SU-DHL-6 (cell line): ENCODE data around the gene TGFB2.

ENCODE experiments used
- H2AFZ ChIP-seq: fragments of 200-600 bp; sonication (generic); 2 replicates; pipeline ENCODE4 v1.6.1; 2014; ENCODE audit warnings: low read depth, mild to moderate bottlenecking, moderate library complexity, mixed read lengths, antibody characterized with exemption, low read length; ENCODE audit not compliant: severe bottlenecking
- H3F3A ChIP-seq: fragments of 200-600 bp; shearing (Covaris generic); 2 replicates; pipeline ENCODE4 v1.6.0; 2016; ENCODE audit warnings: antibody characterized with exemption, mild to moderate bottlenecking; ENCODE audit not compliant: insufficient read depth
- H3K27ac ChIP-seq: fragments of 200-600 bp; sonication (generic); 2 replicates; pipeline ENCODE4 v1.5.1; 2016; ENCODE audit warnings: low read depth, mild to moderate bottlenecking, low read length, moderate library complexity, mixed read lengths
- H3K27me3 ChIP-seq: fragments of 200-600 bp; sonication (generic), shearing (Covaris generic); 2 replicates; pipeline ENCODE4 v1.6.0; 2014; ENCODE audit warnings: mild to moderate bottlenecking, low read length
- H3K36me3 ChIP-seq: fragments of 200-600 bp; sonication (generic); 2 replicates; pipeline ENCODE4 v1.6.1; 2014; ENCODE audit warnings: mild to moderate bottlenecking, low read length, mixed read lengths
- H3K4me2 ChIP-seq: fragments of 300-600, 200-600 bp; shearing (Covaris generic), sonication (generic); 2 replicates; pipeline ENCODE4 v1.6.0; 2014; ENCODE audit warnings: low read length, low read depth, mild to moderate bottlenecking; ENCODE audit not compliant: poor library complexity, severe bottlenecking
- H3K4me3 ChIP-seq: fragments of 200-600 bp; sonication (generic); 2 replicates; pipeline ENCODE4 v1.5.1; 2014; ENCODE audit warnings: antibody characterized with exemption, low read length, mild to moderate bottlenecking, mixed read lengths; ENCODE audit not compliant: insufficient read depth, poor library complexity, severe bottlenecking
- H3K79me2 ChIP-seq: fragments of 200-600 bp; sonication (generic); 2 replicates; pipeline ENCODE4 v1.6.1; 2014; ENCODE audit warnings: mild to moderate bottlenecking, low read length, moderate library complexity; ENCODE audit not compliant: insufficient read depth
- H3K9ac ChIP-seq: fragments of 200-600 bp; sonication (generic); 2 replicates; pipeline ENCODE4 v1.7.0; 2014; ENCODE audit warnings: mild to moderate bottlenecking, low read length
- H3K9me2 ChIP-seq: fragments of 200-600 bp; sonication (generic); replicated peaks from 2 replicates; pipeline ENCODE4 v1.6.1; 2014; ENCODE audit warnings: low read length; ENCODE audit not compliant: insufficient read depth
- H3K9me3 ChIP-seq: fragments of 200-600 bp; sonication (generic); 2 replicates; pipeline ENCODE4 v1.6.1; 2014; ENCODE audit warnings: low read length, mixed read lengths; ENCODE audit not compliant: insufficient read depth
- H4K20me1 ChIP-seq: fragments of 200-600 bp; sonication (generic); 2 replicates; pipeline ENCODE4 v1.6.1; 2014; ENCODE audit warnings: low read depth, mild to moderate bottlenecking, antibody characterized with exemption, low read length, moderate library complexity, mixed read lengths
- EZH2phosphoT487 ChIP-seq: fragments of 200-600 bp; sonication (generic), shearing (Covaris generic); conservative IDR thresholded peaks from 2 replicates; pipeline ENCODE4 v1.6.1; 2018; ENCODE audit warnings: mild to moderate bottlenecking, antibody characterized with exemption, low read length, moderate library complexity, mixed read lengths
- TF ChIP-seq, protein P1 (sequence below): fragments of 200-600 bp; sonication (generic); IDR thresholded peaks from one replicate; pipeline ENCODE4 v1.5.1; 2017; ENCODE audit warnings: antibody characterized with exemption, mild to moderate bottlenecking, low read length, moderate library complexity; ENCODE audit not compliant: insufficient read depth, poor library complexity, severe bottlenecking

TGFB2 gene

DNA sequence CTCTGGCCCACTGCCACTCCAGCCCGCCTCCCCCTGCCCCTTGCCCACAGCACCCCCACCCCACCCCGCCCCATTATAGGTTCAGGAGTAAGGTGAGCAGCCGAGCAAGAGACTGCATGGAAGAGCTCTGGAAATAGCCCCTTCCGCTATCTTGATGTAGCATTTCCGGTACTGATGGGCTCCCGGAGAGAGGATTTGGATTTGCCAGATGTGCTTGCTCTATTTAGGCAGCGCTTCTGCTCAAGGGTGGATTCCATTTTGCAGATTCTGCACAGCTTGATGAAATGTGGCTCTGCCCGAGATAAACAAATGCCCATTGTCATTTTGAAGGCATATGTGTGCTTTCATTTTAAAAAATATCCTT, 6.9 kb downstream of the TGFB2 start:
- TF ChIP-seq, protein P1, sequence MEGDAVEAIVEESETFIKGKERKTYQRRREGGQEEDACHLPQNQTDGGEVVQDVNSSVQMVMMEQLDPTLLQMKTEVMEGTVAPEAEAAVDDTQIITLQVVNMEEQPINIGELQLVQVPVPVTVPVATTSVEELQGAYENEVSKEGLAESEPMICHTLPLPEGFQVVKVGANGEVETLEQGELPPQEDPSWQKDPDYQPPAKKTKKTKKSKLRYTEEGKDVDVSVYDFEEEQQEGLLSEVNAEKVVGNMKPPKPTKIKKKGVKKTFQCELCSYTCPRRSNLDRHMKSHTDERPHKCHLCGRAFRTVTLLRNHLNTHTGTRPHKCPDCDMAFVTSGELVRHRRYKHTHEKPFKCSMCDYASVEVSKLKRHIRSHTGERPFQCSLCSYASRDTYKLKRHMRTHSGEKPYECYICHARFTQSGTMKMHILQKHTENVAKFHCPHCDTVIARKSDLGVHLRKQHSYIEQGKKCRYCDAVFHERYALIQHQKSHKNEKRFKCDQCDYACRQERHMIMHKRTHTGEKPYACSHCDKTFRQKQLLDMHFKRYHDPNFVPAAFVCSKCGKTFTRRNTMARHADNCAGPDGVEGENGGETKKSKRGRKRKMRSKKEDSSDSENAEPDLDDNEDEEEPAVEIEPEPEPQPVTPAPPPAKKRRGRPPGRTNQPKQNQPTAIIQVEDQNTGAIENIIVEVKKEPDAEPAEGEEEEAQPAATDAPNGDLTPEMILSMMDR: no peak
- no peak for TF ChIP-seq EZH2phosphoT487
- no peak overlapping the region for H3K4me2 ChIP-seq
- H3K27me3 ChIP-seq: no peaks in the 10 kb centered on the region
- H3K36me3 ChIP-seq: no peaks in the 10 kb centered on the region
- H4K20me1 ChIP-seq: no peaks in the 10 kb centered on the region
- H3K9ac ChIP-seq: no peak overlapping the region
- no peaks in the 10 kb centered on the region for H3K79me2 ChIP-seq
- H3K9me2 ChIP-seq: no peaks in the 10 kb centered on the region
- H3K27ac ChIP-seq: no peak overlapping the region
- H3K4me3 ChIP-seq: no peak overlapping the region
- no peak overlapping the region for H2AFZ ChIP-seq
- H3K9me3 ChIP-seq: no peaks in the 10 kb centered on the region
- H3F3A ChIP-seq: no peaks in the 10 kb centered on the region

DNA sequence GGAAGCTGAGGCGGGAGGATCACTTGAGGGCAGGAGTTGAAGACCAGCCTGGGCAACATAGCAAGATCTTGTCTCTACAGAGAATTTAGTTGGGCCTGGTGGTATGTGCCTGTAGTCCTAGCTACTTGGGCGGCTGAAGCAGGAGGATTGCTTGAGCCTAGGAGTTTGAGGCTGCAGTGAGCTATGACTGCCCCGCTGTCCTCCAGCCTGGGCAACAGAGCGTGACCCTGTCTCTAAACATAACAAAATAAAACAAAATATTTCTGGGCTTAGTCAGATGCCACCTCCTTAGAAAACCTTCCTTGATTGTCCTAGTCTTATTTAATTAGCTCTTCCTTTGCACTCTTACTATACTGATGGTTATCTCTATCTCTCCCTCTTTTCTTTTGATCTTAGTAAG, 8.5 kb downstream of the TGFB2 start:
- TF ChIP-seq, protein P1: no peak
- TF ChIP-seq EZH2phosphoT487: no peak
- Histone ChIP-seq H3K36me3 (no peaks in the 10 kb centered on the region), H3K27ac (no peak overlapping the region), H3K9me2 (no peaks in the 10 kb centered on the region), H3K4me3 (no peak overlapping the region), H3K27me3 (no peaks in the 10 kb centered on the region), H3K9ac (no peak overlapping the region), H3F3A (no peaks in the 10 kb centered on the region), H4K20me1 (no peaks in the 10 kb centered on the region), H3K4me2 (no peak overlapping the region), H2AFZ (no peak overlapping the region), H3K9me3 (no peaks in the 10 kb centered on the region), H3K79me2 (no peaks in the 10 kb centered on the region)

DNA sequence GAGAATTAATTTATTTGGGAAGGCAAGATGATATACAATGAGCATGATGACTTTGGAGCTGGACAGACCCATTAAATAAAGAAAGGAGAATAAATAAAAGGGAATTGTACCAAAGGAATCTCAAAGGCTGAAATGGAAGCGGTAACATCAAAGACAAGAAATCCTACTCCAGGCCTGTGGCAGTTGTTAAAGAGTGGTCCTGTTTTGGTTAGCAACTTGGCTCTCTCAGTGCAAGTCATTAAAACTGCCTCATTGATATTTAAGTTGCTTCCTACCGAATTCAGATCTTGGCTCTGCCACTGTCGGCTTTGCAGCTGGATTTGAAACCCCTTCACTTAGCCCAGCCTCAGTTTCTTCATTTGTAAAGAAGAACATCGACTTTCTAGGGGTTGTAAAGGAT, 10.1 kb downstream of the TGFB2 start:
- no peak overlapping the region for H3K4me3 ChIP-seq
- no peak overlapping the region for H2AFZ ChIP-seq
- no peak for TF ChIP-seq EZH2phosphoT487
- TF ChIP-seq, protein P1: no peak
- H3K36me3 ChIP-seq: no peaks in the 10 kb centered on the region
- no peak overlapping the region for H3K4me2 ChIP-seq
- no peaks in the 10 kb centered on the region for H3K27me3 ChIP-seq
- H3K9me3 ChIP-seq: no peaks in the 10 kb centered on the region
- no peak overlapping the region for H3K27ac ChIP-seq
- no peaks in the 10 kb centered on the region for H3K9me2 ChIP-seq
- H3K79me2 ChIP-seq: no peaks in the 10 kb centered on the region
- no peak overlapping the region for H3K9ac ChIP-seq
- no peaks in the 10 kb centered on the region for H3F3A ChIP-seq
- H4K20me1 ChIP-seq: no peaks in the 10 kb centered on the region
